Chondrocyte (in vitro differentiated cells): ENCODE results near the gene GRAMD2B. TPM values are rescaled to one million over a fixed set of nuclear protein-coding genes. Genes with fewer than 3 reads are reported as not detected.
A peak's percentile ranks its signal among the peaks of the same experiment; 100 is the strongest.

Experiments used
- DNase-seq: peaks from one replicate; pipeline ENCODE4 v3.0.0; 2021; ENCODE audit warnings: mixed read lengths, low spot score
- H3K27ac Mint-ChIP-seq: one replicate; pipeline ENCODE4 v1.8.0; 2021; ENCODE audit warnings: mild to moderate bottlenecking, moderate library complexity, mixed read lengths; ENCODE audit not compliant: unreplicated experiment
- H3K27me3 Mint-ChIP-seq: 2 replicates; pipeline ENCODE4 v1.8.0; 2021; ENCODE audit warnings: low read depth, mixed read lengths
- H3K36me3 Mint-ChIP-seq: 2 replicates; pipeline ENCODE4 v1.8.0; 2021; ENCODE audit warnings: low read depth, mixed read lengths
- H3K4me1 Mint-ChIP-seq: 2 replicates; pipeline ENCODE4 v1.8.0; 2021; ENCODE audit warnings: low read depth, mild to moderate bottlenecking, mixed read lengths
- H3K4me3 Mint-ChIP-seq: one replicate; pipeline ENCODE4 v1.8.0; 2021; ENCODE audit warnings: mild to moderate bottlenecking, moderate library complexity, mixed read lengths; ENCODE audit not compliant: unreplicated experiment
- H3K9me3 Mint-ChIP-seq: 2 replicates; pipeline ENCODE4 v1.8.0; 2021; ENCODE audit warnings: low read depth, mixed read lengths
- CTCF ChIP-seq: fragments of 200-600 bp; sonication (generic); IDR thresholded peaks from 2 replicates; pipeline ENCODE4 v1.5.0; 2021; ENCODE audit warnings: antibody characterized with exemption, mild to moderate bottlenecking, moderate library complexity
- total RNA-seq: library from RNA; stranded (reverse); gene quantifications from 3 replicates; pipeline ENCODE4 v1.2.1, GENCODE V29; 2021

Gene GRAMD2B
- total RNA-seq, 1 donor from 2014 or later = 72.4 TPM

GRCh38 chr5:126443374-126443851, 20.2 kb downstream of the GRAMD2B start:
- no peak for TF ChIP-seq CTCF
- no peak for DNase-seq
- H3K4me1 Mint-ChIP-seq = peaks cover 66% of the 10 kb centered on the region
- H3K27ac Mint-ChIP-seq = peak overlapping the region; percentile 51
- no peaks in the 10 kb centered on the region for H3K27me3 Mint-ChIP-seq
- H3K9me3 Mint-ChIP-seq = no peaks in the 10 kb centered on the region
- H3K36me3 Mint-ChIP-seq = peaks cover 22% of the 10 kb centered on the region
- H3K4me3 Mint-ChIP-seq = no peak overlapping the region

GRCh38 chr5:126444137-126444536, 20.9 kb downstream of the GRAMD2B start:
- Mint-ChIP-seq H3K27ac (no peak overlapping the region), H3K36me3 (peaks cover 21% of the 10 kb centered on the region), H3K4me3 (no peak overlapping the region), H3K9me3 (no peaks in the 10 kb centered on the region), H3K27me3 (no peaks in the 10 kb centered on the region), H3K4me1 (peaks cover 66% of the 10 kb centered on the region)
- no peak for DNase-seq
- TF ChIP-seq CTCF = no peak

GRCh38 chr5:126445502-126446174, 22.4 kb downstream of the GRAMD2B start:
- DNase-seq = no peak
- H3K27ac Mint-ChIP-seq = peak overlapping the region; percentile 94
- no peak for TF ChIP-seq CTCF
- no peaks in the 10 kb centered on the region for H3K9me3 Mint-ChIP-seq
- H3K36me3 Mint-ChIP-seq = peaks cover 19% of the 10 kb centered on the region
- peaks cover 75% of the 10 kb centered on the region for H3K4me1 Mint-ChIP-seq
- no peak overlapping the region for H3K4me3 Mint-ChIP-seq
- H3K27me3 Mint-ChIP-seq = no peaks in the 10 kb centered on the region

GRCh38 chr5:126446498-126447224, 23.5 kb downstream of the GRAMD2B start:
- Mint-ChIP-seq H3K27ac (peak overlapping the region; percentile 94), H3K4me3 (peak overlapping the region; percentile 24), H3K36me3 (peaks cover 22% of the 10 kb centered on the region), H3K9me3 (no peaks in the 10 kb centered on the region), H3K4me1 (peaks cover 77% of the 10 kb centered on the region), H3K27me3 (no peaks in the 10 kb centered on the region)
- DNase-seq = no peak
- no peak for TF ChIP-seq CTCF

GRCh38 chr5:126448720-126449119, 25.5 kb downstream of the GRAMD2B start:
- DNase-seq = no peak
- Mint-ChIP-seq H3K36me3 (peaks cover 32% of the 10 kb centered on the region), H3K4me1 (peaks cover 76% of the 10 kb centered on the region), H3K27ac (peak overlapping the region; percentile 92), H3K9me3 (no peaks in the 10 kb centered on the region), H3K4me3 (no peak overlapping the region), H3K27me3 (no peaks in the 10 kb centered on the region)
- TF ChIP-seq CTCF = no peak
